ENCODE results near the gene LTBP1.

GRCh38 chr2:33209976-33210375, 263.2 kb downstream of the LTBP1 start:
- TF ChIP-seq EZH2 (IDR thresholded peaks at IDR 0.05; ENCODE audit: low read depth) (no peak), CTCF (conservative IDR thresholded peaks at IDR 0.05) (no peak)
